T-helper 17 cell (primary cell): ENCODE data around the gene AARS2. TPM values are rescaled to one million over a fixed set of nuclear protein-coding genes. Genes with fewer than 3 reads are reported as not detected.

Experiments used
- total RNA-seq, 4 donors: library from RNA in 2 of 4; stranded (reverse) in 2 of 4; gene quantifications; one replicate each; pipeline ENCODE4 v1.2.3 and lab custom pipeline; 2022 to 2026

The AARS2 gene
- total RNA-seq, 2 donors from 2014 or later = 13.1 to 14.8 TPM

Other genes with a start within 250 kb of the AARS2 start
- gene MRPL14, start 185.9 kb downstream of the AARS2 start, total RNA-seq = 10 to 100 TPM; 13.2 to 13.7 TPM
- 10 to 100 TPM; 25.6 to 27.1 TPM for gene TMEM63B, start 185.8 kb downstream of the AARS2 start, total RNA-seq
- 1 to 10 TPM in 1 of 2 donors, under 1 TPM in 1; 0.26 to 1.0 TPM for gene CAPN11, start 154.5 kb downstream of the AARS2 start, total RNA-seq
- not detected for gene MYMX, start 96.4 kb downstream of the AARS2 start, total RNA-seq
- gene SLC29A1, start 89.8 kb downstream of the AARS2 start, total RNA-seq = 1 to 10 TPM; 1.4 to 3.4 TPM
- 100 to 1,000 TPM; 454 to 478 TPM for gene HSP90AB1, start 66.2 kb downstream of the AARS2 start, total RNA-seq
- gene SLC35B2, start 55.8 kb downstream of the AARS2 start, total RNA-seq = 10 to 100 TPM; 14.7 to 15.2 TPM
- 10 to 100 TPM; 59.2 to 62.8 TPM for gene NFKBIE, start 47.8 kb downstream of the AARS2 start, total RNA-seq
- not detected for gene TMEM151B, start 42.9 kb downstream of the AARS2 start, total RNA-seq
- gene SPATS1, start 29.3 kb upstream of the AARS2 start, total RNA-seq = not detected
- 10 to 100 TPM; 17.8 to 24.7 TPM for gene CDC5L, start 74.4 kb upstream of the AARS2 start, total RNA-seq